Smooth muscle cell (in vitro differentiated cells): Measurements from ENCODE around the gene BUB1B. TPM values are rescaled to one million over a fixed set of nuclear protein-coding genes. Genes with fewer than 3 reads are reported as not detected.

ENCODE experiments used
- DNase-seq: peaks from one replicate; lab custom pipeline; 2025; ENCODE audit not compliant: unreplicated experiment; lab: John Stamatoyannopoulos, UW
- H2AFZ ChIP-seq: fragments of 200-600 bp; sonication (generic); 2 replicates; pipeline ENCODE4 v1.6.0; 2016; ENCODE audit warnings: antibody characterized with exemption, low read depth, mild to moderate bottlenecking
- H3F3A ChIP-seq: fragments of 200-600 bp; sonication (generic); 2 replicates; pipeline ENCODE4 v1.6.0; 2017; ENCODE audit warnings: antibody characterized with exemption, low read depth
- H3K27ac ChIP-seq: fragments of 200-600 bp; sonication (generic); 2 replicates; pipeline ENCODE4 v1.5.1; 2016; ENCODE audit warnings: low read depth, mild to moderate bottlenecking
- H3K27me3 ChIP-seq: fragments of 200-600 bp; sonication (generic); 2 replicates; pipeline ENCODE4 v1.6.1; 2016; ENCODE audit warnings: low read depth, mild to moderate bottlenecking
- H3K36me3 ChIP-seq: fragments of 200-600 bp; sonication (generic); 2 replicates; pipeline ENCODE4 v1.5.1; 2016; ENCODE audit warnings: low read depth
- H3K4me1 ChIP-seq: fragments of 200-600 bp; sonication (generic); 2 replicates; pipeline ENCODE4 v1.5.1; 2016; ENCODE audit warnings: low read depth
- H3K4me2 ChIP-seq: fragments of 200-600 bp; sonication (generic); 2 replicates; pipeline ENCODE4 v1.6.0; 2016; ENCODE audit warnings: mild to moderate bottlenecking
- H3K4me3 ChIP-seq: fragments of 200-600 bp; sonication (generic); 2 replicates; pipeline ENCODE4 v1.5.1; 2016; ENCODE audit warnings: mild to moderate bottlenecking
- H3K79me2 ChIP-seq: fragments of 200-600 bp; sonication (generic); 2 replicates; pipeline ENCODE4 v1.6.0; 2016; ENCODE audit warnings: low read depth, mild to moderate bottlenecking
- H3K9ac ChIP-seq: fragments of 200-600 bp; sonication (generic); 2 replicates; pipeline ENCODE4 v1.6.0; 2016; ENCODE audit warnings: low read depth
- H3K9me3 ChIP-seq: fragments of 200-600 bp; sonication (generic); replicated peaks from 2 replicates; pipeline ENCODE4 v1.5.1; 2016; ENCODE audit warnings: low read depth
- H4K20me1 ChIP-seq: fragments of 200-600 bp; sonication (generic); 2 replicates; pipeline ENCODE4 v1.6.0; 2016; ENCODE audit warnings: low read depth
- CTCF ChIP-seq: fragments of 200-600 bp; sonication (generic); IDR thresholded peaks from 2 replicates; pipeline ENCODE4 v1.5.1; 2017; ENCODE audit warnings: borderline replicate concordance, mild to moderate bottlenecking, antibody characterized with exemption; ENCODE audit not compliant: insufficient read depth, poor library complexity, severe bottlenecking
- WGBS: methylation state at CpG from one replicate; pipeline ENCODE4 v1.1.7; 2016; ENCODE audit warnings: low lambda C conversion rate; 5-methylcytosine and 5-hydroxymethylcytosine counted together
- polyA plus RNA-seq: library from polyadenylated mRNA; unstranded; fragments of >200 nt; fragmentation: Nextera tagmentation; extraction: Ambion mirVana; gene quantifications from 2 replicates; pipeline ENCODE4 v1.2.1, GENCODE V29; 2016
- total RNA-seq: library from RNA; depleted of rRNA; stranded (reverse); fragments of >200 nt; gene quantifications from 2 replicates; pipeline ENCODE4 v1.2.3, GENCODE V29; 2014

Gene BUB1B
- total and polyA plus RNA-seq, 2 experiments from 2014 or later, result 5.8 to 15.0 TPM

DNA sequence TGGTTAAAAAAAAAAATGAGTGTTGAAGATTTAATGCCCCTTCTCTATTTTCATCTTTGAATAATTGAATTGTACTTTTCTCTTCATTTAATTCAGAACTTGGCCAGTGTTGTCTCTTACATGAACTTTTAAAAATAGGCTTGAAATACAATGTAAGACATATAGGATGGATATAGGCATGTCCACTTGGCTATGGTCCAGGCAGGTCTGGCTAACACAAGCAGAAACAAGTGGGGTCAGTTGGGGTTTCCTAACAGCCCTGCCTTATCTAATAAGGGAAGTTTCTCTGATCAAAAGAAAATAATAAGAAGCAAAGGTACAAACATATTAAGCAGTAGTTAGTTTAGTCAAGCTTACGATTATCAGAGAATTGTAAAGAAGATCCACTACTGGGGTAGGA, 58.9 kb downstream of the BUB1B start:
- no peak overlapping the region for H3K27ac ChIP-seq
- H3K79me2 ChIP-seq, result no peaks in the 10 kb centered on the region
- H3F3A ChIP-seq, result no peaks in the 10 kb centered on the region
- no peak overlapping the region for H3K4me2 ChIP-seq
- TF ChIP-seq CTCF, result no peak
- no peak for DNase-seq
- H3K4me1 ChIP-seq, result no peaks in the 10 kb centered on the region
- 100% methylated on average over 1 of the region's 1 CpG for WGBS
- H2AFZ ChIP-seq, result no peak overlapping the region
- H3K9me3 ChIP-seq, result no peaks in the 10 kb centered on the region
- H3K27me3 ChIP-seq, result no peaks in the 10 kb centered on the region
- no peak overlapping the region for H3K9ac ChIP-seq
- H4K20me1 ChIP-seq, result no peaks in the 10 kb centered on the region
- no peak overlapping the region for H3K4me3 ChIP-seq
- H3K36me3 ChIP-seq, result no peaks in the 10 kb centered on the region

DNA sequence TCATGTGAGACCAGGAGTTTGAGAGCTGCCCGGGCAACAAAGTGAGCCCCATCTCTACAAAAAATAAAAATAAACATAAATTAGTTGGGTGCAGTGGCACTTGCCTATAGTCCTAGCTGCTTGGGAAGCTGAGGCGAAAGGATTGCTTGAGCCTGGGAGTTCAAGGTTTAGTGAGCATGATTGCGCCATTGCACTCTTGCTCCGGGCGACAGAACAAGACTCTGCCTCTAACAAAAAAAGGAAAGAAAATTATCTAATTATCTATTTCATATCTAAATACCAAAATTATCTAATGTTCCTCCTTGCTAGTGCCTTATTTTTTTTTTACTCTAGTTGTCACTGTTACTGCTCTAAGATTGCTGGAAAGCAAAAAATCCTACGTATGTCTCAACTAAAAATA, 61.3 kb downstream of the BUB1B start:
- no peaks in the 10 kb centered on the region for H3K79me2 ChIP-seq
- no peak overlapping the region for H3K9ac ChIP-seq
- DNase-seq, result no peak
- H3K4me2 ChIP-seq, result no peak overlapping the region
- H3K27me3 ChIP-seq, result no peaks in the 10 kb centered on the region
- no peaks in the 10 kb centered on the region for H3K4me1 ChIP-seq
- no peaks in the 10 kb centered on the region for H3F3A ChIP-seq
- TF ChIP-seq CTCF, result no peak
- no peaks in the 10 kb centered on the region for H4K20me1 ChIP-seq
- no peaks in the 10 kb centered on the region for H3K36me3 ChIP-seq
- H3K27ac ChIP-seq, result no peak overlapping the region
- H3K4me3 ChIP-seq, result no peak overlapping the region
- WGBS, result 93% methylated on average over 6 of the region's 6 CpGs
- H2AFZ ChIP-seq, result no peak overlapping the region
- H3K9me3 ChIP-seq, result no peaks in the 10 kb centered on the region

- no peaks in the 10 kb centered on the region for H3K4me1 ChIP-seq
- no peaks in the 10 kb centered on the region for H3K9me3 ChIP-seq
- no peaks in the 10 kb centered on the region for H3F3A ChIP-seq
- H3K79me2 ChIP-seq, result no peaks in the 10 kb centered on the region
- no peak overlapping the region for H3K9ac ChIP-seq
- no peak for DNase-seq
- H3K4me2 ChIP-seq, result no peak overlapping the region
- no peak overlapping the region for H2AFZ ChIP-seq
- no peak overlapping the region for H3K4me3 ChIP-seq
- no peak overlapping the region for H3K27ac ChIP-seq
- no peaks in the 10 kb centered on the region for H3K27me3 ChIP-seq
- no peak for TF ChIP-seq CTCF
- no peaks in the 10 kb centered on the region for H4K20me1 ChIP-seq
- H3K36me3 ChIP-seq, result no peaks in the 10 kb centered on the region
Measured at GRCh38 chr15:40226736-40227135, 65.9 kb downstream of the BUB1B start.

GRCh38 chr15:40229316-40229715, 68.4 kb downstream of the BUB1B start:
- WGBS, result 92% methylated on average over 5 of the region's 5 CpGs
- no peak overlapping the region for H3K27ac ChIP-seq
- no peaks in the 10 kb centered on the region for H3K79me2 ChIP-seq
- DNase-seq, result no peak
- no peaks in the 10 kb centered on the region for H3F3A ChIP-seq
- H3K4me1 ChIP-seq, result no peaks in the 10 kb centered on the region
- no peak for TF ChIP-seq CTCF
- H3K4me2 ChIP-seq, result no peak overlapping the region
- no peaks in the 10 kb centered on the region for H3K9me3 ChIP-seq
- H4K20me1 ChIP-seq, result no peaks in the 10 kb centered on the region
- H3K36me3 ChIP-seq, result no peaks in the 10 kb centered on the region
- H3K9ac ChIP-seq, result no peak overlapping the region
- no peak overlapping the region for H2AFZ ChIP-seq
- no peak overlapping the region for H3K4me3 ChIP-seq
- H3K27me3 ChIP-seq, result no peaks in the 10 kb centered on the region
